ENCODE data around the gene AQP12A. TPM values are rescaled to one million over a fixed set of nuclear protein-coding genes. Genes with fewer than 3 reads are reported as not detected.

AQP12A gene
- total RNA-seq, 2 experiments from 2014 or later, result not detected

- no peak overlapping the region for H3K27ac Mint-ChIP-seq
- CTCF ChIA-PET, result no interaction called here
- H3K4me3 Mint-ChIP-seq, result no peak overlapping the region
These were observed 32.2 kb downstream of the AQP12A start for GRCh38 chr2:240723851-240724250.

GRCh38 chr2:240724431-240724830 lies 32.8 kb downstream of the AQP12A start:
- TF ChIP-seq CTCF (IDR thresholded peaks at IDR 0.05), result no peak
- Mint-ChIP-seq H3K27ac (no peak overlapping the region), H3K4me1 (ENCODE audit: low read depth) (no peaks in the 10 kb centered on the region), H3K4me3 (no peak overlapping the region), H3K27me3 (peaks cover 5% of the 10 kb centered on the region), H3K9me3 (no peaks in the 10 kb centered on the region), H3K36me3 (ENCODE audit: low read depth) (no peaks in the 10 kb centered on the region)
- no peaks in the 10 kb centered on the region for H3K36me3 ChIP-seq (ENCODE audit: insufficient read depth, low read length)
- no peak overlapping the region for H3K4me3 ChIP-seq (ENCODE audit: low read length)
- no peak overlapping the region for H3K27ac ChIP-seq (ENCODE audit: low read depth in 1 of 2, low read length in 2 of 2)
- DNase-seq, result no peak
- no peaks in the 10 kb centered on the region for H3K4me1 ChIP-seq (ENCODE audit: insufficient read depth, low read length)
- intact Hi-C loops (cut with DNase I, micrococcal nuclease), result no loop called here
- H3K27me3 ChIP-seq (ENCODE audit: control insufficient read depth in 1 of 2, insufficient read depth in 2 of 2, low read length in 2 of 2), result no peaks in the 10 kb centered on the region
- POLR2A ChIA-PET, result no interaction called here
- CTCF ChIA-PET, result no interaction called here
- no peaks in the 10 kb centered on the region for H3K9me3 ChIP-seq (ENCODE audit: control insufficient read depth in 1 of 2, insufficient read depth in 1 of 2, low read length in 2 of 2)
- no peak for ATAC-seq (ENCODE audit: poor library complexity)

More at GRCh38 chr2:240723851-240724250, 32.2 kb downstream of the AQP12A start:
- Mint-ChIP-seq H3K4me1 (ENCODE audit: low read depth) (no peaks in the 10 kb centered on the region), H3K36me3 (ENCODE audit: low read depth) (no peaks in the 10 kb centered on the region), H3K27me3 (peaks cover under 1% of the 10 kb centered on the region), H3K9me3 (no peaks in the 10 kb centered on the region)
- H3K27ac ChIP-seq (ENCODE audit: low read depth in 1 of 2, low read length in 2 of 2), result no peak overlapping the region
- H3K27me3 ChIP-seq (ENCODE audit: control insufficient read depth in 1 of 2, insufficient read depth in 2 of 2, low read length in 2 of 2), result no peaks in the 10 kb centered on the region
- POLR2A ChIA-PET, result no interaction called here
- ATAC-seq (ENCODE audit: poor library complexity) (no peak), DNase-seq (no peak)
- intact Hi-C loops (cut with DNase I, micrococcal nuclease), result no loop called here
- no peaks in the 10 kb centered on the region for H3K4me1 ChIP-seq (ENCODE audit: insufficient read depth, low read length)
- H3K4me3 ChIP-seq (ENCODE audit: low read length), result no peak overlapping the region
- peaks cover 0 to 2% of the 10 kb centered on the region in 2 experiments for H3K9me3 ChIP-seq (ENCODE audit: control insufficient read depth in 1 of 2, insufficient read depth in 1 of 2, low read length in 2 of 2)
- no peak for TF ChIP-seq CTCF (IDR thresholded peaks at IDR 0.05)
- no peaks in the 10 kb centered on the region for H3K36me3 ChIP-seq (ENCODE audit: insufficient read depth, low read length)

- H3K4me1 Mint-ChIP-seq (ENCODE audit: low read depth), result no peaks in the 10 kb centered on the region
- POLR2A ChIA-PET, result no interaction called here
- no peak overlapping the region for H3K4me3 Mint-ChIP-seq
These were observed 33.6 kb downstream of the AQP12A start for GRCh38 chr2:240725266-240725665.

More at GRCh38 chr2:240725266-240725665, 33.6 kb downstream of the AQP12A start:
- no peak overlapping the region for H3K4me3 ChIP-seq (ENCODE audit: low read length)
- no peaks in the 10 kb centered on the region for H3K36me3 ChIP-seq (ENCODE audit: insufficient read depth, low read length)
- ATAC-seq (ENCODE audit: poor library complexity) (no peak), DNase-seq (no peak)
- CTCF ChIA-PET, result no interaction called here
- Mint-ChIP-seq H3K27me3 (peaks cover 5% of the 10 kb centered on the region), H3K9me3 (no peaks in the 10 kb centered on the region), H3K27ac (no peak overlapping the region), H3K36me3 (ENCODE audit: low read depth) (no peaks in the 10 kb centered on the region)
- intact Hi-C loops (cut with DNase I, micrococcal nuclease), result no loop called here
- H3K4me1 ChIP-seq (ENCODE audit: insufficient read depth, low read length), result no peaks in the 10 kb centered on the region
- no peaks in the 10 kb centered on the region for H3K27me3 ChIP-seq (ENCODE audit: control insufficient read depth in 1 of 2, insufficient read depth in 2 of 2, low read length in 2 of 2)
- no peak overlapping the region for H3K27ac ChIP-seq (ENCODE audit: low read depth in 1 of 2, low read length in 2 of 2)
- no peaks in the 10 kb centered on the region for H3K9me3 ChIP-seq (ENCODE audit: control insufficient read depth in 1 of 2, insufficient read depth in 1 of 2, low read length in 2 of 2)
- no peak for TF ChIP-seq CTCF (IDR thresholded peaks at IDR 0.05)
